ENCODE results near the gene ASB18. TPM values are rescaled to one million over a fixed set of nuclear protein-coding genes. Genes with fewer than 3 reads are reported as not detected.
"Not testable (repeated sequence)": the region's sequence is repeated elsewhere in the genome, so short reads cannot be mapped to it uniquely, and the experiment has no call there.

The ASB18 gene
- total RNA-seq, 4 donors from 2014 or later = not detected

GRCh38 chr2:236291911-236292310 lies 27.7 kb upstream of the ASB18 start:
- Histone ChIP-seq H3K4me3 (replicated peaks in 1 of 3) (no peak overlapping the region), H3K9me3 (no peaks in the 10 kb centered on the region), H3K4me1 (no peaks in the 10 kb centered on the region), H3K27ac (no peak overlapping the region), H3K27me3 (no peaks in the 10 kb centered on the region), H3K36me3 (no peaks in the 10 kb centered on the region)
- WGBS, 2 donors = 93 to 94% methylated on average over 3 of the region's 3 CpGs
- no peak for DNase-seq
- TF ChIP-seq CTCF (IDR thresholded peaks at IDR 0.05) (no peak), POLR2A (IDR thresholded peaks at IDR 0.05) (no peak)
- intact Hi-C loops (cut with DNase I) = no loop called here

- H3K27me3 ChIP-seq = no peaks in the 10 kb centered on the region
- no peaks in the 10 kb centered on the region for H3K4me1 ChIP-seq
- intact Hi-C loops (cut with DNase I) = no loop called here
- no peak for DNase-seq
- no peak overlapping the region for H3K27ac ChIP-seq
- no peaks in the 10 kb centered on the region for H3K36me3 ChIP-seq
- TF ChIP-seq CTCF (IDR thresholded peaks at IDR 0.05) = no peak
- no peak for TF ChIP-seq POLR2A (IDR thresholded peaks at IDR 0.05)
- H3K9me3 ChIP-seq = no peaks in the 10 kb centered on the region
- H3K4me3 ChIP-seq (replicated peaks in 1 of 3) = no peak overlapping the region
Observed at GRCh38 chr2:236291476-236291875, 27.3 kb upstream of the ASB18 start.

GRCh38 chr2:236290742-236291425 lies 26.7 kb upstream of the ASB18 start:
- Histone ChIP-seq H3K36me3 (no peaks in the 10 kb centered on the region), H3K27me3 (no peaks in the 10 kb centered on the region), H3K4me1 (no peaks in the 10 kb centered on the region), H3K27ac (no peak overlapping the region), H3K9me3 (no peaks in the 10 kb centered on the region), H3K4me3 (replicated peaks in 1 of 3) (no peak overlapping the region)
- intact Hi-C loops (cut with DNase I) = no loop called here
- TF ChIP-seq POLR2A (IDR thresholded peaks at IDR 0.05) (no peak), CTCF (IDR thresholded peaks at IDR 0.05) (no peak)
- DNase-seq = no peak
- 75 to 77% methylated on average over 9 of the region's 9 CpGs for WGBS, 2 donors

GRCh38 chr2:236289766-236290462 lies 25.7 kb upstream of the ASB18 start:
- no peaks in the 10 kb centered on the region for H3K9me3 ChIP-seq
- no peak overlapping the region for H3K27ac ChIP-seq
- no peaks in the 10 kb centered on the region for H3K4me1 ChIP-seq
- no peak overlapping the region for H3K4me3 ChIP-seq (replicated peaks in 1 of 3)
- 61 to 64% methylated on average over 9 of the region's 9 CpGs for WGBS, 2 donors
- DNase-seq = peak in 1 of 2 donors; percentile 10
- TF ChIP-seq POLR2A (IDR thresholded peaks at IDR 0.05) (no peak), CTCF (IDR thresholded peaks at IDR 0.05) (no peak)
- intact Hi-C loops (cut with DNase I) = no loop called here
- H3K36me3 ChIP-seq = no peaks in the 10 kb centered on the region
- H3K27me3 ChIP-seq = no peaks in the 10 kb centered on the region

- WGBS, 2 donors = 38 to 53% methylated on average over 1 of the region's 1 CpG
- H3K4me1 ChIP-seq; H3K27ac ChIP-seq; intact Hi-C loops (cut with DNase I); H3K36me3 ChIP-seq; DNase-seq; H3K9me3 ChIP-seq; H3K27me3 ChIP-seq; H3K4me3 ChIP-seq (replicated peaks in 1 of 3): not testable (repeated sequence)
Observed at GRCh38 chr2:236288373-236288772, 24.2 kb upstream of the ASB18 start.
